ENCODE data around the gene PDIA4.

Gene PDIA4

DNA sequence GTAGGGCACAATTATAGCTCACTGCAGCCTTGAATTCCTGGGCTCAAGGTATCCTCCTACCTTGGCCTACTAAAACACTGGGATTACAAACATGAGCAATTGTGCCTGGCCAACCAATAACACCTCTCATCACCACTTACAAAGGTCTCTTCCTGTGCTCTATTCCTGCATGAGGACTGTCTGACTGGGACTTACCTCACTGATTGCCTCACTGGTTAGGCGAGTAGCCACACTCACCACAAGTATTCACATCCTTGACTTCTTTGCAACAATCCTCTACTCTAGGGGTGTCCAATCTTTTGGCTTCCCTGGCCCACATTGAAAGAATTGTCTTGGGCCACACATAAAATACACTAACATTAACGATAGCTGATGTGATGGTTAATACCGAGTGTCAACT lies 22.6 kb upstream of the PDIA4 start:
- TF ChIP-seq, protein P1, sequence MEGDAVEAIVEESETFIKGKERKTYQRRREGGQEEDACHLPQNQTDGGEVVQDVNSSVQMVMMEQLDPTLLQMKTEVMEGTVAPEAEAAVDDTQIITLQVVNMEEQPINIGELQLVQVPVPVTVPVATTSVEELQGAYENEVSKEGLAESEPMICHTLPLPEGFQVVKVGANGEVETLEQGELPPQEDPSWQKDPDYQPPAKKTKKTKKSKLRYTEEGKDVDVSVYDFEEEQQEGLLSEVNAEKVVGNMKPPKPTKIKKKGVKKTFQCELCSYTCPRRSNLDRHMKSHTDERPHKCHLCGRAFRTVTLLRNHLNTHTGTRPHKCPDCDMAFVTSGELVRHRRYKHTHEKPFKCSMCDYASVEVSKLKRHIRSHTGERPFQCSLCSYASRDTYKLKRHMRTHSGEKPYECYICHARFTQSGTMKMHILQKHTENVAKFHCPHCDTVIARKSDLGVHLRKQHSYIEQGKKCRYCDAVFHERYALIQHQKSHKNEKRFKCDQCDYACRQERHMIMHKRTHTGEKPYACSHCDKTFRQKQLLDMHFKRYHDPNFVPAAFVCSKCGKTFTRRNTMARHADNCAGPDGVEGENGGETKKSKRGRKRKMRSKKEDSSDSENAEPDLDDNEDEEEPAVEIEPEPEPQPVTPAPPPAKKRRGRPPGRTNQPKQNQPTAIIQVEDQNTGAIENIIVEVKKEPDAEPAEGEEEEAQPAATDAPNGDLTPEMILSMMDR (IDR thresholded peaks at IDR 0.05) = no peak

DNA sequence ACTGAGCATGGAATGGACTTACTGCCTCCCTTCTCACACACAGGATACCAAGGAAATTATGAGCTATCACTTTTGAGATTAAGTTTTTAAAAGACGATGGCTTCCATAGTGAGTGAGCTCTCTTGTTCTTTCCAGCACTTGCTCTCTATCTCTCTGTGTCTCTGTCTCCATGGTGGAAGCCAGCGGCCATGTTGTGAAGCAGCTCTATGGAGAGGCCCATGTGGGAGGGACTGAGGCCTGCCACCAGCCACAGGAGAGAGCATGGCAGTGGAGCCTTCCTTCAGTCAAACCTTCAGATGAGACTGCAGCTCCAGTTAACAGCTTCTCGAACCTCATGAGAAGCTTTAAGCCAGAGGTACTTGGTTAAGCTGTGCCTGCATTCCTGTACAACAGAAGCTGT lies 20.5 kb upstream of the PDIA4 start:
- TF ChIP-seq, protein P1 (IDR thresholded peaks at IDR 0.05) = no peak

DNA sequence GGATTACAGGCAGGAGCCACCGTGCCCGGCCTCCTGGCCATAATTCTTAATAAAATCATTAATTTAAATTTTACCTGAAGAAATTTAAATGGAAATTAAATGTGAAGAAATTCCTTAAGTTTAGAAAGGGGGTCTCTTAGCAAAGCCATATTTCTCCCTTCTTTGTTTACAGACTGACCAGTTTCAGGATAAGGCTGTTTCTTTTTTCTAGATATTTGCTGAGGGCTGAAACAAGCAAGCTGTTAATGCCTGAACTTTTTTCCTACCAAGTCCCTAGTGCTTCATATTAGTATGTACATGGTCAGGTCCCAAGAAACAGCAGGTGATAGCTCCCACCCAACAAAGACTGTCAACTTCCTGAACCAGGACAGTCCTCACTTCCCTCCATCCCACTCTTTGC lies 18.1 kb upstream of the PDIA4 start:
- TF ChIP-seq, protein P1 (IDR thresholded peaks at IDR 0.05) = no peak

DNA sequence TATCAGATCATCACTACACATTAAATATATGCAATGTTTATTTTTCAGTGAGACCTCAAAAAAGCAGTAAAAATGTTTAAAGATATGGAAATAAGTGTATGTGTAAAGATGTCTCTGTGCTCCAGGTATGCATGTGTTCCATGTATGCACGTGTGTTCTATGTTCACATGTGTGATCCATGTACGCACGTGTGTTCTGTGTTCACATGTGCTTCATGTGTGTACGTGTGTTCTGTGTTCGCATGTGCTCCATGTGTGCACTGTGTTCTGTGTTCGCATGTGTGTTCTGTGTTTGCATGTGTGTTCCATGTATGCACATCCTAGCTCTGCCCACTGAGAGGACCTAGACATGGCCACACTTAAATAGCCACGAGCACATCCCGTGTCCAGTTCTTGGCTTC lies 15.6 kb upstream of the PDIA4 start:
- TF ChIP-seq, protein P1 (IDR thresholded peaks at IDR 0.05) = no peak

DNA sequence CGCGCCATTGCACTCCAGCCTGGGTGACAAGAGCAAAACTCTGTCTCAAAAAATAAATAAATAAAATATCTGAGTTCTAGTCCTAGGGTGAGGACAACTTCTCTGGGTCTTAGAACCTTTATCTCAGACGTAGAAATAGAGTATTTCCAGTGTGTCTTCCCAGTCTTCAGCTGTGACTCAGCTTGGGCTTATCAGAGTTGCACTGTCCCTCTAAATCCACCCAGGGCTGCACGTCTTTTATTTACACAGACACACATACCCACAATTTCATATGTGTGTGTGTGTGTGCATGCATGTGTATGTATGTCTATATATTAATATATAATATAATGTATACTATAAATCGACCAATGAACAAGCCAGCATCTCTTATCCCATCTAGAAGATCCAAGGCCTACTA lies 13.0 kb upstream of the PDIA4 start:
- TF ChIP-seq, protein P1 (IDR thresholded peaks at IDR 0.05) = no peak

DNA sequence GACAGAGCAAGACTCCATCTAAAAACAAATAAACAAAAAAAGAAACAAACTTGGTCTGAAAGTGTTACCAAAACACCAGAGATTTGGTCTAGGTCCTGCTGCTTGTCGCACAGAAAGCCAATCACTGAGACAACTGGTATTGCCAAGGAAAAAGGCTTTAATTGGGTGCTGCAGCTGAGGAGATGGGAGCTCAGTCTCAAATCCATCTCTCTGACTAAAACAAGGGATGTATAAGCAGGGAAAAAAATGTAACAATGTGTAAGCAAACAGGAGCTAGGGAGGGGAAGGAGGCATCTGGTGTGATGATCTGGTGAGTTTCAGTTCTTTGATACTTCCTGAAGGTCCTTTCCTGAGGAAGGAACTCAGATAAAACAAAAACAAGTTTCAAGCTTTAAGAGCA lies 8.4 kb upstream of the PDIA4 start:
- TF ChIP-seq, protein P1 (IDR thresholded peaks at IDR 0.05) = no peak

DNA sequence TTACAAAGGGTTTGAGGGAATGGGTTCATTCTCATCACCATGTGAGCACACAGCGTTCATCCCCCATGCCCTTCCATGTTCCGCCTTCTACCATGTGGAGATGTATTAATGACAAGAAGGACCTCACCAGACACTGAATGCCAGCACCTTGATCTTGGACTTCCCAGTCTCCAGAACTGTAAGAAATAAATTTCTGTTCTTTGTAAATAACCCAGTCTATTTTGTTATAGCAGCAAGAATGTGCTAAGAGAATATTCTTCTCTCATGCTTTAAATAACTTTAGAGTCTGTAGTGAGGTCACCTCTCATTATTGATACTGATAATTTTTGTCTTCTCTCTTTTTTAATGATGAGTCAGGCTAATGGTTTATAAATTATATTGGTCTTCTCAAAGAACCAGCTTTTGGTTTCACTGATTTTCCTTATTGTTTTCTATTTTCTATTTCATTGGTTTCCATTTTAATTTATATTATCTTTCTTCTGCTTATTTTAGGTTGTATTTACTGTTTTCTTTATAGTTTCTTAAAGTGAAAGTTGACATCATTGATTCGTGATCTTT lies 3.1 kb upstream of the PDIA4 start:
- TF ChIP-seq, protein P1 (IDR thresholded peaks at IDR 0.05) = no peak
